Amniotic epithelial cell (primary cell): ENCODE measurements around the gene NOTCH1.

Source experiments
- DNase-seq: peaks from one replicate; pipeline ENCODE4 v3.0.0-alpha.2; 2010; ENCODE audit warnings: low read depth

Gene NOTCH1

DNA sequence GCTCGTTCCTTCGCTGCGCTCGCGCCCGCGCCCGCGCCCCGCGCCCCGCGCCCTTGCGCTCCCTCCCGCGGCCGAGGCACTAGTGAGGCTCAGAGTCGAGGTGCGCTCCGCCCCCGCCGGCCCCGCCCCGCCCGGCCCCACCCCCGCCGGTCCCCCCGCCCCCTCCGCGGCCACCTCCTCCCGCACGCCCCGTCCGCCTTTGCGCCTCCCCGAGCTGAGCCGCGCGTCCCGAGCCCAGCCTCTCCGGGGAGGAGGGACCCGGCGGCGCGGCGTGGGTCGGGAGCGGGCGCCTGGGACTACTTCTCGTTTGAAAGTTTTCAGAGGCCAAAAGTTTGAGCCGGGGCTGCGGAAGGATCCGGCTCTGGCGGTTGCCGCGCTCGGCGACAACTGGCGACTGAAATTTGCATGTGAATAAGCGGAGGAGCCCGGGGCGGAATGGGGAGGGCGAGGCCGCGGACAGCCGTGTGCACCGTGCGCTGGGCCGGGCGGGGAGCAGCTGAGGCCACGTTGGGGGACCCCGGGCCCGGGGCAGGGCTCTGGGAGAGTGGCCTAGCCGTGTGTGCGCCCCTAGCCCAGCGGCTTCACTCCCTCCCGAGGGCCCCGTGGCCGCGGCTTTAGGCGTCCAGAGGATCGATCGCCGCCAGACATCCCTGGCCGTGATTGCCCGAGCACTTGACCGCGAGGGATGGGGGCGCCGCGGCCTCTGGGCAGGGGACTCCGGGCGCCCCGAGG is at the start of gene NOTCH1:
Gene NOTCH1, minus strand, starts transcription at position 84 of the 732 bp plus-strand sequence. CDS start 262 bp downstream, outside the sequence.
- peak; percentile 81 for DNase-seq

DNA sequence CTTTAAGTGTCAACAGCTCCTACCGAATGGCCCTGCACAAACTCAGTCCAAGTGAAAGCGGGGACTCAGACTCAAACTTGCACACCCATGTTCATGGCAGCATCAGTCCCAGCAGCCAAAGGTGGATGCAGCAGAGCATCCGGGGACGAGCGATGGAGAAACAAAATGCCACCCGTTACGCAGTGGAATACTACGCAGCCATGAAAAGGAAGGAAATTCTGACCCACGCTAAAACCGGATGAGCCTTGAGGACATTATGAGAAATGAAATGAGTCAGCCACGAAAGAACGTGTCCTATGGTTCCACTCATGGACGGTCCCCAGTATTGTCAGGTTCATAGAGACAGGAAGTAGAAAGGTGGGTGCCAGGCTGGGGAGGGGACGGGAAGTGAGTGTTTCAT is 48.6 kb upstream of the NOTCH1 start:
- DNase-seq = no peak

GRCh38 chr9:136593581-136593980 is 47.7 kb upstream of the NOTCH1 start:
- no peak for DNase-seq

- no peak for DNase-seq
Observed at GRCh38 chr9:136592666-136593065, 46.8 kb upstream of the NOTCH1 start.

DNA sequence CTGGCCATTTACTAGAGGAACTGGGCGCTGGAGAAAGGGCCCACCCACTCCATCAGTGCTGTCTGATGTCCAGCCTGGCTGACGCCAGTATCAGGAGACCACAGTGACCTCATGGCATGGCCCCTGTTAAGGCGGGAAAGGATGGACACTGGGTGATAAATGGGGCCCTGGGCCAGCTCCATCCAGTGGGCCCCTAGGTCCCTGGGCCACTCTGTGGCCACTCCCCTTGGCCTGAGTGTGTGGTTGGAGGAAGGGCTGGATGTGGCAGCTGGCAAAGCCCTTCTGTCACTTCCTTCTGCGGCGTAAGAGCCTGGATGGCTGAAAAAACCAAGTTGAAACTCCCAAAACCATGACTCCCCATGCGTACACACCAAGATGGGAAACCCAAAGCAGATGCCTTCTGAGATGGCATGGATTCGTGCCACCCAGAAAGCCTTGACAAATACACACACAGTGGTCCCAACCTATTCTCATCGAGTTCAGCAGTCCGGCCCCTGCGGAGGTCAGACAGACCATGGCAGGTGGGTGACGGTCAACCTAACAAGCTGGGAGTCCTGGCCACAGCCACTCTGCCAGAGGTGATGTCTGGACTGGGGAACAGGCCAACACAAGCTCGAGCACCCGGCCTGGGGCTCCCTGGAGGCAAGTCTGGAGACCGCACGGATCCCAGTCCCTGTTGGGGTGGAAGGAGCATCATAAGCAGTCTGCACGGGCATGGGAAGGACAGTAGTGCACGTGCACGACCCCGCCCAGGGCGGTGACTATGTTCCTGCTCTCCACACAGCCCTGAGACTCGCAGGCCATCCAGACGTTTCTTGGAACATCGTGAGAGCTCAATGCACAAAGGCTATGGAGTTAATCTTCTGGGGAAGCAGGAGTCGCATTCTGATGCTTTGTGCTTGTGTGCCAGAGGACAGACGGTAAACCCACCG is 45.2 kb upstream of the NOTCH1 start:
- DNase-seq = no peak

- DNase-seq = no peak
Observed at GRCh38 chr9:136589766-136590763, 44.2 kb upstream of the NOTCH1 start.

DNA sequence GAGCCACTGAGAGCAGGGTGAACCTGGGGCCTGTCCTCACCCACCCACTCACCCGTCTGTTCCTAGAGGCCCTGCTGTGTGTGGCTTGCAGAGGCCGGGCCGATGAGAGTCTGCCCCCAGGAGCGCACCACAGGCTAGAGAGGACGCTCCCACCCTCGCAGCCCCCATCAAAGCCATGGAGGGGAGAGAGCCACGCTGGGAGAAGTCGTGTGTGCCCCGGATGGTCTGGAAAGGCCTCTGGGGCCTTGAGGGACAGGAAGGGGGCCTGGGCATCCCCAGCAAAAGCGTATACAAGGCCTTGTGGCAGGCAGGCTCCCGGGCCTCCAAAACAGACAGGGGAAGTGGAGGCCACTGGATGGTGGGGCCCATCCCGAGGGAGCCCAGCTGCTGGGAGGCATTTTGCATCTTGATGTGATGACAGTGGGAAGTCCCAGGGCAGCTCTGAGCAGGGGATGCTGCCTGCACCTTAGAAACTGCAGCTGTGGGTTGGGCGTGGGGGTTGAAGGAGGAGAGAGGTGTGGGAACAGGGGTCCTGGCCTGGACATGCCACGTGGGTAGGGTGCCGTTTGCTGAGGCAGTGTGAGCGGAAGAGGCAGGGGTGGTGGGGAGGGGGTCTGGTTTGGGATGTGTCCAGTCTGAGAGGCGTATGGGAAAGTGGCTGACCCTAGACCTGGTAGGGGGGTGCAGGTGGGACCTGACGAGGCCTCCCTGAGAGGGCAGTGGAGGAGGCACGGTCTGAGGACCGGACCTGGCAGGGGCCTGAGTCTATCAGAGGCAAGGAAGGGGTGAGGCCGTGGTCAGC is 43.0 kb upstream of the NOTCH1 start:
- DNase-seq = no peak

GRCh38 chr9:136587944-136588662 is 42.3 kb upstream of the NOTCH1 start:
- peak; percentile 45 for DNase-seq

DNA sequence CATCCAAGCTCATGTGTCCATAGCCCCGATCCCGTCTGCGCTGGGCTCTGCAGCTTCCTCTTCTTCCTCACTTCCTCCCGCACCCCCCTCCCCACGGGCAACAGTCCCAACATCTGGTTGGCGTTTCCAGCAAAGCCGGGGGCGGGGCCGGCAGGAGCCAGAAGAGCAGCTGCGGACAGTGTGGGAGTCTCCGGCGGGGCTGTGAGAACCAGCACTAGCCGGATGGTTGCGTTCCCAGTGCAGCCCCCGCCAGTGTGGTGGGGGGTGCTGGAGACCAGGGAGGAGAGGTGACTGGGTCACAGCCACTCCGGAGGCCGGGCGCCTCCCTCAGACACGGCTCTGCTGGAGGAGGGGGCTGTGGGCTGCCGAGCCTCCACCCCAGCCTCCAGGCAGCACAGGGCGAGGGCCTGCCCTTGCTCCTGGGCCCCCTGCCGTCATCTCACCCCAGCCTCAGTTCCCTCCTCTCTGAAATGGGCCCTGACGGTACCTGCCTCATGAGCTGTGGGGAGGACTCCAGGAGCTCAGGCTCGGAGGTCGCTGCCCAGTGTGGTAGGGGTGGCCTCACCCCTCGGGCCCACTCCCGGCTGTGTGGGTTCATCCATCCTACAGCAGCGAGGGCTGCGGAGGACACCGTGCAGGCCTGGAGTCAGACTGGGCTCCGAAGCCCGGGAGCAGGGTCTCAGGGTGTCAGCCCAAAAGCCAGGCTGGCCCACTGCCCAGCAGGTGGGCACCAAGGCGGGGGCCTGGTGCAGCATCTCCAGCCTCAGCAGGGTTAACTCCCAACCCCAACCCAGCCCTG is 41.5 kb upstream of the NOTCH1 start:
- DNase-seq = peak; percentile 91

GRCh38 chr9:136586391-136586953 is 40.6 kb upstream of the NOTCH1 start:
- DNase-seq = no peak

GRCh38 chr9:136585531-136586120 is 39.8 kb upstream of the NOTCH1 start:
- no peak for DNase-seq

- DNase-seq = peak; percentile 35
Observed at GRCh38 chr9:136584934-136585333, 39.1 kb upstream of the NOTCH1 start.

DNA sequence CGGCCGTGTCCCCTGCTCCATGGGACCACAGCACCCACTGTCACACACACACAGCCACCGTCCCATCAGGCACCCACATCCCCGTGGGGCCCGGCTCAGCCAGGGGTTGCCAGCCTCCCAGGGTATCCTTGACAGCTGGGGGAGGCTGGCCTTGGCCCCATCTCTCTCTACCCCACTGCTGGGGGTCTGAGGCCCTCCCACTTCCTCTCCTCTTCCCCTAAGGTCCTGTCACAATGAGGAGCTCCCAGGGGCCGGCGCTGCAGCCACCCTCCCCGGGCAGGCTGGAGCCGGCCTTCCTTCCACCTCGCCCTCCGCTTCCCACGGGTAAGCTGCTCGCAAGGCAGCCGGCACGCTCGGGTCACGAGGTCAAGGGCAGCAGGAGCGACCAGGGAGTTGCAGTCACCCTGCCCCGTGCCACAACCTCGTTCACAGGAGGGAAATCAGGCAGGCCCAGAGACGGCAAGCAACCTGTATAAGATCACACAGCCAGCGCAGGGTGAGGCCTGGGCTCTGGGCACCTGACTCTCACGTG is 38.6 kb upstream of the NOTCH1 start:
- no peak for DNase-seq

- no peak for DNase-seq
Observed at GRCh38 chr9:136582977-136583735, 37.3 kb upstream of the NOTCH1 start.

- peak; percentile 17 for DNase-seq
Observed at GRCh38 chr9:136581614-136582447, 36.0 kb upstream of the NOTCH1 start.

DNA sequence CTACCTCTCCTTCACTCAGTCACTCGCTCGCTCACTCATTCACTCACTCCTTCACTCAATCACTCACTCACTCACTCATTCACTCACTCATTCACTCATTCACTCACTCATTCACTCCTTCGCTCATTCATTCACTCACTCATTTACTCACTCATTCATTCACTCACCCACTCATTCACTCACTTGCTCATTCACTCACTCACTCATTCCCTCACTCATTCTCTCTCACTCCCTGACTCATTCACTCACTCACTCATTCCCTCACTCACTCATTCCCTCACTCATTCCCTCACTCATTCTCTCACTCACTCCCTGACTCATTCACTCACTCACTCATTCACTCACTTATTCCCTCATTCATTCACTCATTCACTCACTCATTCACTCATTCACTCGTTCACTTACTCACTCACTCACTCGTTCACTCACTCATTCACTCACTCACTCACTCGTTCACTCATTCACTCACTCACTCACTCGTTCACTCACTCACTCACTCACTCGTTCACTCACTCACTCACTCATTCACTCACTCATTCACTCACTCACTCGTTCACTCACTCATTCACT is 33.9 kb upstream of the NOTCH1 start:
- DNase-seq = peak; percentile 47
